Measurements from ENCODE around the gene PKN3. TPM values are rescaled to one million over a fixed set of nuclear protein-coding genes. Genes with fewer than 3 reads are reported as not detected.
A peak's percentile ranks its signal among the peaks of the same experiment; 100 is the strongest.

PKN3 gene
- total and polyA plus RNA-seq, 2 donors from 2014 or later: 3.9 to 14.7 TPM

- Histone ChIP-seq H3K36me3 (ENCODE audit: control insufficient read depth in 2 of 3, insufficient read depth in 3 of 3, low read length in 3 of 3) (no peaks in the 10 kb centered on the region), H3K4me3 (ENCODE audit: low read length in 3 of 3) (no peak overlapping the region), H3K27ac (ENCODE audit: low read depth in 2 of 2, low read length in 2 of 2) (no peak overlapping the region), H3K9me3 (ENCODE audit: control insufficient read depth in 2 of 3, insufficient read depth in 1 of 3, low read length in 3 of 3) (no peaks in the 10 kb centered on the region), H3K4me1 (ENCODE audit: control insufficient read depth in 2 of 3, insufficient read depth in 2 of 3, low read depth in 1 of 3, low read length in 3 of 3) (no peaks in the 10 kb centered on the region), H3K9ac (ENCODE audit: low read length in 3 of 3) (no peak overlapping the region), H3K27me3 (ENCODE audit: control insufficient read depth, insufficient read depth, low read length) (no peaks in the 10 kb centered on the region)
- intact Hi-C loops (cut with DNase I): no loop called here
- no peak for FAIRE-seq
- DNase-seq: peak in 1 of 5 donors; percentile 7
- TF ChIP-seq CTCF (IDR thresholded peaks at IDR 0.05; ENCODE audit: borderline replicate concordance, extremely low read depth, insufficient read depth): no peak
Observed at GRCh38 chr9:128707446-128707845, 5.1 kb downstream of the PKN3 start.

GRCh38 chr9:128712451-128713410, 10.4 kb downstream of the PKN3 start:
- FAIRE-seq (no peak), DNase-seq (peak in 2 of 5 donors; percentile 29 to 63)
- TF ChIP-seq CTCF (IDR thresholded peaks at IDR 0.05; ENCODE audit: borderline replicate concordance, extremely low read depth, insufficient read depth): no peak
- no peaks in the 10 kb centered on the region for H3K36me3 ChIP-seq (ENCODE audit: control insufficient read depth in 2 of 3, insufficient read depth in 3 of 3, low read length in 3 of 3)
- H3K9ac ChIP-seq (ENCODE audit: low read length in 3 of 3): no peak overlapping the region
- H3K4me3 ChIP-seq (ENCODE audit: low read length in 3 of 3): no peak overlapping the region
- no peaks in the 10 kb centered on the region for H3K27me3 ChIP-seq (ENCODE audit: control insufficient read depth, insufficient read depth, low read length)
- intact Hi-C loops (cut with DNase I): no loop called here
- no peak overlapping the region for H3K27ac ChIP-seq (ENCODE audit: low read depth in 2 of 2, low read length in 2 of 2)
- no peaks in the 10 kb centered on the region for H3K4me1 ChIP-seq (ENCODE audit: control insufficient read depth in 2 of 3, insufficient read depth in 2 of 3, low read depth in 1 of 3, low read length in 3 of 3)
- H3K9me3 ChIP-seq (ENCODE audit: control insufficient read depth in 2 of 3, insufficient read depth in 1 of 3, low read length in 3 of 3): no peaks in the 10 kb centered on the region

- Histone ChIP-seq H3K9me3 (ENCODE audit: control insufficient read depth in 2 of 3, insufficient read depth in 1 of 3, low read length in 3 of 3) (no peaks in the 10 kb centered on the region), H3K4me3 (ENCODE audit: low read length in 3 of 3) (no peak overlapping the region), H3K9ac (ENCODE audit: low read length in 3 of 3) (no peak overlapping the region), H3K36me3 (ENCODE audit: control insufficient read depth in 2 of 3, insufficient read depth in 3 of 3, low read length in 3 of 3) (no peaks in the 10 kb centered on the region), H3K27ac (ENCODE audit: low read depth in 2 of 2, low read length in 2 of 2) (no peak overlapping the region), H3K27me3 (ENCODE audit: control insufficient read depth, insufficient read depth, low read length) (no peaks in the 10 kb centered on the region), H3K4me1 (ENCODE audit: control insufficient read depth in 2 of 3, insufficient read depth in 2 of 3, low read depth in 1 of 3, low read length in 3 of 3) (no peaks in the 10 kb centered on the region)
- peak in 1 of 5 donors; percentile 44 for DNase-seq
- intact Hi-C loops (cut with DNase I): no loop called here
- TF ChIP-seq CTCF (IDR thresholded peaks at IDR 0.05; ENCODE audit: borderline replicate concordance, extremely low read depth, insufficient read depth): no peak
- no peak for FAIRE-seq
Observed at GRCh38 chr9:128713411-128713780, 11.1 kb downstream of the PKN3 start.
